Stimulated activated CD8-positive, alpha-beta memory T cell treated with anti-CD3 and anti-CD28 coated beads, Interleukin-15, amount 100 ng/mL, for 24 hours (primary cell): ENCODE results near the gene SLC25A3.
A peak's percentile ranks its signal among the peaks of the same experiment; 100 is the strongest.
"Not testable (repeated sequence)": the region's sequence is repeated elsewhere in the genome, so short reads cannot be mapped to it uniquely, and the experiment has no call there.

Source experiments
- DNase-seq: peaks from one replicate; pipeline ENCODE4 v3.0.0-alpha.2; 2020; ENCODE audit warnings: low read depth

The SLC25A3 gene

DNA sequence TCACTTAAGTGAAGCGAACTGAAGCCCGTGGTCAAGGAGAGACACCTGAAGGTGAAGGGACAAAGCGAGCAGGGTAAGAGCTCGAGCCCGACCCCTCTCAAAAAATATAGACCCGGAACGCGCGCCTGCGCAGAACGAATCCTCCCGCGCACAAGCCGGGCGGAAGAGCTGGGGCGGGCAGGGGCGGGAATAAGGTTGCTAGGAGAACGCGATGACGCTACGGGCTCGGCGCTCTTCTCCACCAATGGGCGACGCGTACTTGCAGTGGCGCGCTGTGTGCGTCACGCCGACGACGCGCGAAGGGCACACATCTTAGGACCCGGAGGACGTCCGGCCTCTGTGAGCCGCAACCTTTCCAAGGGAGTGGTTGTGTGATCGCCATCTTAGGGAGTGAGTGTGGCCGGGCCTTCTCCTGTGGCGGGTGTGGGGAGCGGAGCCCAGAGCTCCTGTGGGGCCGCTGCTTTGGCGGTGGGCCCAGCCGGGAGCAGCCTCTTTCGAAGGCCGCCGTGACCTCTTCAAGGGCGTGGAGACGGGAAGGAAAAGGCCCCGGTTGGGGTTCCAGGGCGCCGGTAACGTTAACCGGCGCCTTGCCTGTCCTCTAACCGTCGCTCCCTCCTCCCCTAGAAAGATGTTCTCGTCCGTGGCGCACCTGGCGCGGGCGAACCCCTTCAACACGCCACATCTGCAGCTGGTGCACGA lies at the start of gene SLC25A3:
TSS of gene SLC25A3 (plus strand) at position 336 of the 699 bp plus-strand sequence. CDS start at position 629, 293 bp downstream.
- peak; percentile 94 for DNase-seq

- DNase-seq: no peak
These were observed 49.8 kb upstream of the SLC25A3 start for GRCh38 chr12:98543701-98544100.

DNA sequence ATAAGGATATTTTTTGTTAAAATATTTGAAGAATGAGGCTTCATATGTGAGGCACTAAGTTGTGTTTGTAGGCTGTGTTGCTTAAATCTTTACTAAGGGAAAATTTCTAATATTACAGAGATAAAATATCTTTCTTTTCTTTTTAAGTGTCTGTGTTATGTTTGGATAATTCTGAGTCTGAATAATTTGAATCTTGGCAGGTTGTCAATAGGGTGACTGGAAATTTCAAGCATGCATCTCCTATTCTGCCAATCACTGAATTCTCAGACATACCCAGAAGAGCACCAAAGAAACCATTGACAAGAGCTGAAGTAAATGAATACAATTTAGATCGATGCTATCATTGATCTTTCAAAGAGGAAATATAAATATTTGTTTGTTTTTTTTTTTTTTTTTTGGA lies 48.7 kb upstream of the SLC25A3 start:
- no peak for DNase-seq

DNA sequence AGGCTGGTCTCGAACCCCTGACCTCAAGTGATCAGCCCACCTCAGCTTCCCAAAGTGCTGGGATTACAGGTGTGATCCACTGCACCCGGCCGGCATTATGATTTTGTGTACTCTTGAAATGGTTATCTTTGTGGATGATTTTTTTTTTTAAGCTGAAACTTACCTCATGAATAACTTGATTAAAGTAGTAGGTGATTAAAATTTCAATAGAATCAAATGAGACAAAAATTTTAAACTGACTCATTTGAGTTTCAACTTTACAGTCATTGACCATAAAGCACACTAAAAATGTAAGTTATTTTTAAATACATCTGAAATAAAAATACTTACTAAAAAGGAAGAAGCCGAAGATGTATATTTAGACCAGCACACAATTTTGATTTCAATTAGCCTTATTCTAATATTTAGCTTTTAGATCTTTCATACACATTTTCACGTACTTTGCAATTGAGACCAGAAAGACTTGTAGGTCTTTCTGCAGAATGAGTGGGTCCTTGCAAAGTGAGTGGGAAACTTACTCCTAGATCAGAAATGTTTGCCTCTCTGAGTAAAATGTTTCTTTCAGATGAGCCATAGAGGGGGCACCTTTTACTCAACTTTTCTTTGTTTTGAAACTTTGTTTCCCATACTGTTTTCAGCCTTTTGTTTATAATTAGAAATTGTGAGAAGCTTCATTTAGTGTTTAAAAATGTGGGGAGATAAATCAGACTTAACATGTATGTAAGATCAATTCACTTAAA lies 43.9 kb upstream of the SLC25A3 start:
- no peak for DNase-seq

DNA sequence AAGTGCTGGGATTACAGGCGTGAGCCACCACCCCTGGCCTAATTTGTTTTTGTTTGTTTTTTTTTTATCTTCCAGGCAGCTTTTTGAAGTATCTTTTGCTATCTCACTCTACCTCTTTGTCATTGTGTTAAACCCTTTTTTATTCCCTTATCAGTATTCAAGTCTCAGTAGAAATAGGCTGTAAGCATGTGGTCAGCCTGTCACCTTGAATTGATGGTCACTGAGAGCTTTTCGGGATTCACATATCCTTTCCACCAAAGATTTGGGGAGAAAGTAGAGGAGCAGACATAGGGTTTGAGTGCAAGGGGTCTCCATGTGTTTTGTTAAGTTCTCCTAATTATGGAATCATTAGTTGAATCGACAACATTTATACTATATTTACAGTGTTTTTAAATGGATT lies 41.7 kb upstream of the SLC25A3 start:
- no peak for DNase-seq

DNA sequence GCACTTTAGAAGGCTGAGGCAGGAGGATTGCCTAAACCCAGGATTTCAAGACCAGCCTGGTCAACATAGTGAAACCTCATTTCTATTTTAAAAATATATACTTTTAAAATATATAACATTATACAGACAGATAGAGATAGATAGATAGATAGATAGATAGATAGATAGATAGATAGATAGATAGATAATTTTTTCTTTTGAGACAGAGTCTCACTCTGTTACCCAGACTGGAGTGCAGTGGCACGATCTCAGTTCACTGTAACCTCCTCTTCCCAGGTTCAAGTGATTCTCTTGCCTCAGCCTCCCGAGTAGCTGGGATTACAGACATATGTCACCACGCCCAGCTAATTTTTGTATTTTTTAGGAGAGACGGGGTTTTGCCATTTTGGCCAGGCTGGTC lies 35.4 kb upstream of the SLC25A3 start:
- DNase-seq: not testable (repeated sequence)

- DNase-seq: no peak
These were observed 33.8 kb upstream of the SLC25A3 start for GRCh38 chr12:98559666-98560065.

DNA sequence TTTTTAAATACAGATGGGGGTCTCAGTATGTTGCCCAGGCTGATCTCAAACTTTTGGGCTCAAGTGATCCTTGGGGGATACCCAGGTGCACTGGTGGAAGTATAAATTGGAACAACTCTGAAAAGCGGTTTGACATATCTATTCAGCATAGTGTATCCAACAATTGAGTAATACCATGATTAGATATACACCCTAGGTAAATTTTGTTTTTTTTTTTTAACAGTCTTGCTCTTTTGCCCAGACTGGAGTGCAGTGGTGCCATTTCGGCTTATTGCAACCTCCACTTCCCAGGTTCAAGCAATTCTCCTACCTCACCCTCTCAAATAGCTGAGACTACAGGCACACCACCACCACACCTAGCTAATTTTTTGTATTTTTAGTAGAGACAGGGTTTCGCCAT lies 31.6 kb upstream of the SLC25A3 start:
- DNase-seq: no peak

- no peak for DNase-seq
These were observed 21.5 kb upstream of the SLC25A3 start for GRCh38 chr12:98572010-98572409.

DNA sequence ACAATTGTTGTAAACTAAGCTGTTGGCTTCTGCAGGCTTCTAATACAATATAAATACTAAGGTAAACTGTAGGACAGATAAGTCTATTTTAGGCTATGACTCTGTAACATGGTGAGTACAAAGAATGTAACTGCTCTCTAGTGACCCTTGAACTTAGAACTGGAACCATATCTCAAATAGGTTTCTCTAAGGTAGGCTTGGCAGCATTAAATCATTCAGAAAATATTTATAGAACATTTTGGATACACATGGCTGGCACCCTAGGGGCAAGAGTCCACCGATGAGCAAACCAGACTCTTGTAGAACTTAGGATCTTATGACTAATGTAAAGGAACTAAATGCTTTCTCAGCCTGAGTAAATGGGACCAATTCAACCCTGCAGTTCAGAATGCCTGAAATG lies 19.4 kb upstream of the SLC25A3 start:
- DNase-seq: no peak

GRCh38 chr12:98575013-98575412 lies 18.5 kb upstream of the SLC25A3 start:
- DNase-seq: no peak

GRCh38 chr12:98576795-98577194 lies 16.7 kb upstream of the SLC25A3 start:
- DNase-seq: not testable (repeated sequence)

DNA sequence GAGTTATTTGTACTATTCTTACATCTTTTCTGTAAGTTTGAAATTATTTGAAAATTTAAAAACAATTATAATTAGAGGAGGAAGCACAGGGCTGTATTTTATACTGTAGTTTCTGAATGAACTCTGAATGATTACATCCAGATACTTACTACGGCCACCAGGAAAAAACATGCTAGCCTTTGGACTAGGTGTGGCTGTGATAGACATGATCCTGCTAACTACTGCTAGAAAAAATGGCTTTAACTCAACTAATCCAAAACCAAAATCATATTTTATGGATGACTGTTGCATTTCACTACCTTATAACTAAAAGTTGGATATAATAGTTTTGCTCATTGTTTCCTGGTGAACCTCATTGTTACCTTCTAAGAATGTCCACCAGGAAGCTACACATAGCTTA lies 15.1 kb upstream of the SLC25A3 start:
- no peak for DNase-seq

DNA sequence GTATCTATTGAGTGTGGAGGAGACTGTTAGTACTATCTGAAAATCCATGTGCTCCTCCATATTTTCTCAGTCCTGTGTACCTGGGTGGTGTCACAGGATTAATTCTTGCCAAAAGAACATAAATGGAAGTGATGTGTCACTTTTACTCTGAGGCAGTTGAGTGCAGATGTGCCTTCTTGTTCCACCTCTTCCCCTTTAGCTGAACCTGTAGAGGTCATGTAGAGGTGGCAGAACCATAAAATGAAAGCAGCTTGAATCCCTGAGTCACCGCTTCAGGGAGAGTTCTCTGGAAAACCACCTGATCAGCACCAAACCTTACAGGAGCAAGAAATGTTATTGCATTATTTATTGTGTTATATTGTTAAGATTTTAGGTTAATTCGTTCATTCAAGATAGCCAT lies 14.7 kb upstream of the SLC25A3 start:
- no peak for DNase-seq

DNA sequence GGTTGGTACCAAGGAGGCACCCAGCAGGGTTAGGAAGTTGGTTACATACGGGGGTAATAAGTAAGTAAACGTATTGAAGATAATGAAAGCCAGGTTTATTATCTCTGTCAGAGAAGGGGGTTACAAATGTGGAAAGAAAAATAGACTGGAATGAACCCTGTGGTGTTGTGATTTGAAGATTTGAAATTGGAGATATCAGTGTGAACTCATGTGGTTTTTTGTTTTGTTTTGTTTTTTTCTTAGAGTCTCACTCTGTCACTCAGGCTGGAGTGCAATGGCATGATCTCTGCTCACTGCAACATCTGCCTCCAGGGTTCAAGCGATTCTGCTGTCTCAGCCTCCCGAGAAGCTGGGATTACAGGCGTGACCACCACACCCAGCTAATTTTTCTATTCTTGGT lies 14.1 kb upstream of the SLC25A3 start:
- no peak for DNase-seq

DNA sequence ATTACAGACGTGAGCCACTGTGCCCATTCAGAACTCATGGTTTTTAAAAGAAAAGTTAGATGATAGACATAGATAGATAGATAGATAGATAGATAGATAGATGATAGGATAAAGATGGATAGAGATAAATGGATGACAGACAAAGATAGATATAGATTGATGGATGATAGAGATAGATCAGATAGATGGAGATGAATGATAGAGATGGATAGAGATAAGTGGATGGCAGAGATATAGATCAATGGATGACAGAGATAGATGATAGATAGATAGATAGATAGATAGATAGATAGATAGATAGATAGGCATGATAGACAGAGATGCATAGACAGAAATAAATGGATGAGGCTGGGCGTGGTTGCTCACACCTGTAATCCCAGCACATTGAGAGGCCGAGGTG lies 13.7 kb upstream of the SLC25A3 start:
- no peak for DNase-seq

DNA sequence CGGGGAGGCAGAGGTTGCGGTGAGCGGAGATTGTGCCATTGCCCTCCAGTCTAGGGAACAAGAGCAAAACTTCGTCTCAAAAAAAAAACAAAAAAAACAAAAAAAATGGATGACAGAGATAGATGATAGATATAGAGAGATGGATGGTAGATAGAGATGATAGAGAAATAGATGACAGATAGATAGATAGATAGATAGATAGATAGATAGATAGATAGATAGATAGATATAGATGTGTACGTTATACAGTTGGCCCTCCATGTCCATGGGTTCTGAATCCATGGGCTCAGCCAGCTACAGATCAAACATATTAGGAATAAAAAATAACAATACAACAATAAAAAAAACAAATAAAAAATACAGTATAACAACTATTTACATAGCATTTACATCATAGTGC lies 12.8 kb upstream of the SLC25A3 start:
- no peak for DNase-seq

GRCh38 chr12:98581101-98581500 lies 12.4 kb upstream of the SLC25A3 start:
- no peak for DNase-seq

- no peak for DNase-seq
These were observed 11.4 kb upstream of the SLC25A3 start for GRCh38 chr12:98582093-98582492.

- DNase-seq: no peak
These were observed 6.4 kb upstream of the SLC25A3 start for GRCh38 chr12:98587084-98587483.

- DNase-seq: no peak
These were observed 2.3 kb upstream of the SLC25A3 start for GRCh38 chr12:98591209-98591608.

- no peak for DNase-seq
These were observed 612 bp upstream of the SLC25A3 start for GRCh38 chr12:98592825-98593322.

DNA sequence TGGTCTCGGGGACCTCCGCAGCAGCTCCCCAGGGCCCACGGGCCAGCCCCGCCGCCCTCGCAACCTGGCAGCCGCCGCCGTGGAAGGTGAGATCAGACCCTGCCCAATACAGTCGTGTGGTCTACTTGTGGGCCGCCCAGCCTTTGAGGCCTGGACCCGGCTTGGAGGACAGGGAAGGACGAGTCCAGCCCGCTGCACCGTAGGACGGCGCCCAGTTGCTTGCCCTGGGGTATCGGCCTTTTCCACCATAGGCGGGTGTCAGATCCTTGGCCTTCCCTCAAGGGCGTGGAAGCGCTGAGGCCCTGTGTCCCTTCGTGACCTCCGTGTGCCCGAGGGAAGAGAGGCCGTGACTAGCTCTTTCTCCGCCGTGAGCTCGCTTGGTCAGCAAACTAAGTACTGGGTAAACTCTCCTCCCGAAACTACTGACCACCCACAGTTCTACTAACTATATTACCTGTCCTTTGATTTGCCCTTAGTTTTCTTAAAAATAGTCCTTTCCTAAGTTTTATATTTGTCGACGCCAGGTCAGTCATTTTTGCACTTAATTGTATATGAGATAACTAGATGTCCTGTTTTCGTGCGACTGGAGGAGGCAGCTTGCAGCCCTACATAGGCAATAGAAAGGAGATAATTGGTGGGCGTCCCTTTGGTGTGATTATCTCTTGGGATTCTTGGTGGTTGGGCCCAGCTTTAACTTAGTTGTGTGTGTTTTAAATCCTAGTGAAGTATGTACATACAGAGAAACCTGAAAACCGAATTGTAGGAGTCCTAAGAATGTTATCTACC lies 757 bp downstream of the SLC25A3 start:
- no peak for DNase-seq
